Measurements from ENCODE around the gene SMPD4. TPM values are rescaled to one million over a fixed set of nuclear protein-coding genes. Genes with fewer than 3 reads are reported as not detected.

Gene SMPD4
- total RNA-seq (2012; rRNA removed) (8.6 and 10.6 TPM in 2 replicates), polyA plus RNA-seq (2012; rRNA removed) (63.0 and 80.4 TPM in 2 replicates), Bru-seq, nascent RNA (percentile 66 among the genes with signal in this experiment), BruChase-seq, experiment 1, labeled RNA remaining after a 6-hour chase (percentile 69 among the genes with signal in this experiment), BruChase-seq, experiment 2, labeled RNA remaining after a 2-hour chase (percentile 63 among the genes with signal in this experiment)
- polyA plus RNA-seq (2012; cell fraction: cytosol; rRNA removed) = 29.0 and 42.1 TPM in 2 replicates
- polyA plus RNA-seq (2012; cell fraction: nucleus; rRNA removed; ENCODE audit: low replicate concordance) = 134 and 311 TPM in 2 replicates
- long read RNA-seq, full-length matches to known transcripts = 3 of 37 reads
- long read RNA-seq, partial matches to known transcripts = 25 of 37 reads
- long read RNA-seq, other reads (novel, unspliced or antisense) = 9 of 37 reads

- dilution Hi-C loops (cut with HindIII; ENCODE audit: low sequenced_read_pairs, unreplicated experiment) = no loop called here
- Histone ChIP-seq H3K4ac (ENCODE audit: low read depth, low read length) (peak within 1 kb of the TSS; percentile 97), H2BK120ac (ENCODE audit: low read depth, low read length) (peak within 1 kb of the TSS; percentile 68), H4K5ac (ENCODE audit: low read depth, low read length) (peak within 1 kb of the TSS; percentile 98), H2BK15ac (ENCODE audit: low read depth, low read length) (no peak within 1 kb of the TSS), H4K91ac (ENCODE audit: insufficient read depth, low read depth, low read length) (peak within 1 kb of the TSS; percentile 93), H2AK9ac (replicated peaks; ENCODE audit: low read depth, low read length, poor library complexity) (peak within 1 kb of the TSS; percentile 89), H2AK5ac (ENCODE audit: low read depth, low read length) (peak within 1 kb of the TSS; percentile 91; the same call in 1 of the 2 replicates), H3K9me1 (ENCODE audit: insufficient read depth, low read length) (peaks cover 3% of the 10 kb centered on the region; the same call in 1 of the 2 replicates), H3K36me3 (ENCODE audit: control insufficient read depth, insufficient read depth, low read length) (peaks cover 5% of the 10 kb centered on the region), H3K4me1 (ENCODE audit: control insufficient read depth, insufficient read depth, low read length) (peaks cover 8% of the 10 kb centered on the region), H3K56ac (ENCODE audit: extremely low read depth, insufficient read depth, low read length) (peak within 1 kb of the TSS; percentile 96), H3K27me3 (ENCODE audit: control insufficient read depth, insufficient read depth, low read length) (no peaks in the 10 kb centered on the region), H3K79me1 (ENCODE audit: low read depth in 1 of 2, low read length in 2 of 2) (peaks cover 5 to 29% of the 10 kb centered on the region in 2 experiments), H3K27ac (ENCODE audit: insufficient read depth, low read length) (peak within 1 kb of the TSS; percentile 75), H3K14ac (replicated peaks; ENCODE audit: low read depth, low read length) (peak within 1 kb of the TSS; percentile 96), H3K9me3 (ENCODE audit: control insufficient read depth, insufficient read depth, low read length) (no peaks in the 10 kb centered on the region), H3K4me2 (ENCODE audit: low read depth, low read length) (peak within 1 kb of the TSS; percentile 88), H2BK5ac (ENCODE audit: low read depth, low read length, poor library complexity, severe bottlenecking) (peak within 1 kb of the TSS; percentile 77), H3K23ac (ENCODE audit: low read depth, low read length) (peak within 1 kb of the TSS; percentile 98), H3K9ac (ENCODE audit: low read depth, low read length) (peak within 1 kb of the TSS; percentile 94), H2AFZ (replicated peaks; ENCODE audit: low read length, poor library complexity) (peak within 1 kb of the TSS; percentile 100), H4K8ac (ENCODE audit: low read depth in 2 of 2, low read length in 2 of 2) (peak within 1 kb of the TSS; percentile 41 to 90; a peak in 3 of 4 replicates), H4K20me1 (ENCODE audit: insufficient read depth, low read length) (0 out of 2 replicates have a peak, but pooled peaks cover 3% of the 10 kb centered on the region), H2BK20ac (ENCODE audit: low read depth, low read length) (0 out of 2 replicates have a peak within 1 kb of the TSS, but pooled peaks have one; percentile 16), H3K18ac (ENCODE audit: low read depth, low read length) (no peak within 1 kb of the TSS; the same call in 1 of the 2 replicates), H3K4me3 (ENCODE audit: insufficient read depth, low read depth, low read length) (peak within 1 kb of the TSS; percentile 99)
- whole genome bisulfite sequencing, 2 experiments (ENCODE audit: extremely low coverage in 2 of 2, insufficient read length in 1 of 2) = 0% methylated on average over 23 of the region's 55 CpGs; no CpG with 5 or more reads in 1 of the 2 experiments
- intact Hi-C loops (cut with micrococcal nuclease) = loop anchor here (1.0 kb wide), 1 partner anchor 151 kb away; no protein-coding TSS in a partner anchor
- BruUV-seq (replicated peaks) = no TSS peak
- DNase-seq (peak; percentile 93), ATAC-seq (ENCODE audit: low read depth) (peak; percentile 80)
- in situ Hi-C loops (cut with MboI; ENCODE audit: low sequenced_read_pairs) = loop anchor here (5.0 kb wide), 1 partner anchor 151 kb away; no protein-coding TSS in a partner anchor
- ChIA-PET CTCF (interaction anchor here (0.6 to 0.8 kb wide), 2 partner anchors 14 to 150 kb away, joined by 3 to 4 read pairs; no protein-coding TSS in a partner anchor), POLR2A (ENCODE audit: unreplicated experiment) (no interaction called here)
- TF ChIP-seq CEBPB (IDR thresholded peaks at IDR 0.05; ENCODE audit: low read depth, low read length) (no peak), FOS (IDR thresholded peaks at IDR 0.05; ENCODE audit: low read depth, low read length) (no peak), POLR2A (IDR thresholded peaks at IDR 0.05; ENCODE audit: low read depth, low read length) (peak; percentile 30), CTCF (conservative IDR thresholded peaks at IDR 0.05; ENCODE audit: low read depth, low read length) (no peak), NFE2L2 (IDR thresholded peaks at IDR 0.05; ENCODE audit: low read depth, low read length) (no peak), RCOR1 (IDR thresholded peaks at IDR 0.05; ENCODE audit: insufficient replicate concordance, low read length) (no peak), CHD1 (IDR thresholded peaks at IDR 0.05; ENCODE audit: low read depth, low read length) (no peak), RAD21 (IDR thresholded peaks at IDR 0.05; ENCODE audit: low read length) (no peak), MXI1 (IDR thresholded peaks at IDR 0.05; ENCODE audit: borderline replicate concordance, low read depth, low read length) (peak; percentile 87), BHLHE40 (IDR thresholded peaks at IDR 0.05; ENCODE audit: low read depth, low read length) (no peak), SMC3 (IDR thresholded peaks at IDR 0.05; ENCODE audit: low read depth, low read length) (no peak), ELK1 (IDR thresholded peaks at IDR 0.05; ENCODE audit: borderline replicate concordance, low read depth, low read length) (no peak), MAFK (IDR thresholded peaks at IDR 0.05; ENCODE audit: low read depth, low read length) (no peak)
Measured at GRCh38 chr2:130181325-130181879, at the start of gene SMPD4. SMPD4 (minus strand) TSS chr2:130181602; CDS start chr2:130176592, 5,010 bp downstream.

All from IMR-90 (cell line).